ENCODE measurements around the gene TTPAL.
A peak's percentile ranks its signal among the peaks of the same experiment; 100 is the strongest.

The TTPAL gene, protein sequence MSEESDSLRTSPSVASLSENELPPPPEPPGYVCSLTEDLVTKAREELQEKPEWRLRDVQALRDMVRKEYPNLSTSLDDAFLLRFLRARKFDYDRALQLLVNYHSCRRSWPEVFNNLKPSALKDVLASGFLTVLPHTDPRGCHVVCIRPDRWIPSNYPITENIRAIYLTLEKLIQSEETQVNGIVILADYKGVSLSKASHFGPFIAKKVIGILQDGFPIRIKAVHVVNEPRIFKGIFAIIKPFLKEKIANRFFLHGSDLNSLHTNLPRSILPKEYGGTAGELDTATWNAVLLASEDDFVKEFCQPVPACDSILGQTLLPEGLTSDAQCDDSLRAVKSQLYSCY

DNA sequence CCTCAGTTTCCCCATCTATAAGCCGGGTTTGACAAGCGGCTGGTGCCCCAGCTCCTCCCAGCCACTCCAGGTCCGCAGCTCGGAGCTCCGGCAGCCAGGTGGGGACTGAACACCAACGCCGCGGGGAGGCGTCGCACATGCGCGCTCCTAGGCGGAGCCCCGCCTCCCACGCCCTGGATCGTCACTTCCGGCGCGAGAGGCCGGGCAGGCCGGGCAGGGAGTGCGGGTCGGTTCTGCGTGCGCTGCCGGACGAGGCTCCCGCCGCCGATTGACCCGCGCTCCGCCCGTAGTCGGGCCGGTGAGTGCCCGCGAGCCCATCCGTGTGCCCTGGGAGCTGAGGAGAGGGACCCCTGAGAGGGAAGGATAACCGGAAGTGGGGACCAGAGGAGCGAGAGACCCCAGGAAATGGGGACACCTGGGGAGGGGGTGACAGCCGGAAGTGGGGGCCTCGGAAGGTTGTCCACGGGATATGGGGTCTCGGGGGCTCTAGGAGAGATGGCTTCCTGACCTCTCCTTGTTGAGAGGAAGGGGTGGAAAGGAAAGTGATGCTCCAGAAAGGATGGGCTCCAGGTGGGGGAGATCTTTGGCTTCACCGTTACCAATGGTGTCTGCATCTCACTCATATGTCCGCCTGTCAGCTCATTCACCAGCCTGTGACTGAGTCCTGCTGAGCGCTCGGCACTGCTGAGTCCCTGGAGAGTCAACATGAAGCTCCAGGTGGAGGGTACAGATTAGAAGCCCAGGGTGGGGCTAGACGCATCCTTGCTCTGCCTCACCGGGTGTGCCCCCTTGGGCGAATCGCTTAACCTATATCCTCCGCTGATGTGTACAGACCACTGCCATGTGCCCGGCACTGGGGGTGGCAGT, at the start of gene TTPAL:
Gene TTPAL, plus strand, starts transcription at position 181 of the 867 bp plus-strand sequence. CDS start 4,126 bp downstream, outside the sequence.
- peak; percentile 86 for DNase-seq

DNA sequence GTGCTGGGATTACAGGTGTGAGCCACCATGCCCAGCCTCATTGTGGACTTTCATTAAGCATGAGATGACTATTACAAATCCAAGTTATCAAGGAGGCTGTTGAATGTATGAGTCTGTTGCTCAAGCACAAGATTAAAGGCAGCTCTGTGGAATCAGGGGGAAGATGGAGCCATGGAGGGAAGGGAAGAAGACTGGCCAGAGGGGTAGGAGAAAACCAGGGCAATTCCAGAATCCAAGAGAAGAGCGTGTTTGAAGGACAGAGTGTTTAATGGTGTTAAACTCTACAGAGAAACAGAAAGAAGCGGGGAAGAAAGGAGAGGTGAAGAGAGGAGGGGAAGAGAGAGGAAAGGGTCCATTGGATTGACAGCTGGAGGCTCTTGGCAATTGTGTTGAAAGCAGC, 49.8 kb upstream of the TTPAL start:
- no peak for DNase-seq

DNA sequence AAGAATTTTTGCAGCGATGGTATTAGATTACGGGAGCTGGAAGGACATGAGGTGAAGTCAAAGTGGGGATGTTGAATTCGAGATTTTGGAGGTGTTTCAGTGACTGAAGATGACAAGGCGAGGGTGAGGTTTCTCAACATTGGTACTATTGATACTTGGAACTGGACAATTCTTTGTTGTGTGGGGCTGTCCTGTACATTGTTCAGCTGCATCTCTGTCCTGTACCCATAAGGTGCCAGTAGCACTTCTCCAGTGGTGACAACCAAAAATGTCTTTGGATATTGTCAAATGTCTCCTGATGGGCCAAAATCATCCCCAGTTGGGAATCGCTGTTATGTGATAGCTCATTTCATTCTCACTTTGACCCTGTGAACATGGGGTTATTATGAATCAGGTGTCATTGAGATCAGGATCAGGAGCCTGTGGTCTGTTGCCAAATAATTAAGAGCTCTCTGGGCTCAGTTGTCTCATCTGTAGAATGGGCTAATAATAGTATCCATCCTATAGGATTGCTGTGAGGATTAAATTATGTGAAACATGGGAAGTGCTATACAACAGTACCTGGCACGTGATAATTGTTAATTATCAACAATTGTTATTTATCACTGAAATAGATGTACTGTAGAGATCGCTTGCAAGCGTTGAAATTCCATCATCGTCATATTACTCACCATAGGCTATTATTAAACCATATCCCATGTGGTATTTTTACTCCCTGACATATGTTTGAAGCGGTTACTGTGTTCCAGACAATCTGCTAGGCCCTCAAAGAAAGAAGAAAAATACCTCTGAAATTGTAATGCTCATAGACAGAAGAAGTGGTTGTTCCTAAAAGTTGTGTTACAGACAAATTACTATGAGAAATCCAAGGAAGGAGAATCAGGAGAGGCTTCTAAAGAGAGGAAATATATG, 48.5 kb upstream of the TTPAL start:
- DNase-seq: no peak

DNA sequence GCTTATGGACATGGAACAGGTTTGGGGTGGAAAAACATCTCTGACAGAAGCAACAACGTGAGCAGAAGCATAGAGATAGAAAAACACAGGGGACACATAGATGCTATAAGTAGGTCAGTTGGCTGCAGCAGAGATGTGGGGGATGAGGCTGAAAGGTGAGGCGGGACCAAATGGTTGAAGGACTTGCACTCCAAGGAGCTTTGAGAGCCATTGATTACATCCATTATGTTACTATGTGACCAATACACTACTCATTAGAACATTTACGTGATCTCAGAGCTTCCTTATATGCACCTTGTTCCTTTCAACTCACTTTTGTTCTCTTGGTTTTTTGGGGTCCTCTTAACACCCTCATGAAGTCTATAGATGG, 47.9 kb upstream of the TTPAL start:
- DNase-seq: no peak

DNA sequence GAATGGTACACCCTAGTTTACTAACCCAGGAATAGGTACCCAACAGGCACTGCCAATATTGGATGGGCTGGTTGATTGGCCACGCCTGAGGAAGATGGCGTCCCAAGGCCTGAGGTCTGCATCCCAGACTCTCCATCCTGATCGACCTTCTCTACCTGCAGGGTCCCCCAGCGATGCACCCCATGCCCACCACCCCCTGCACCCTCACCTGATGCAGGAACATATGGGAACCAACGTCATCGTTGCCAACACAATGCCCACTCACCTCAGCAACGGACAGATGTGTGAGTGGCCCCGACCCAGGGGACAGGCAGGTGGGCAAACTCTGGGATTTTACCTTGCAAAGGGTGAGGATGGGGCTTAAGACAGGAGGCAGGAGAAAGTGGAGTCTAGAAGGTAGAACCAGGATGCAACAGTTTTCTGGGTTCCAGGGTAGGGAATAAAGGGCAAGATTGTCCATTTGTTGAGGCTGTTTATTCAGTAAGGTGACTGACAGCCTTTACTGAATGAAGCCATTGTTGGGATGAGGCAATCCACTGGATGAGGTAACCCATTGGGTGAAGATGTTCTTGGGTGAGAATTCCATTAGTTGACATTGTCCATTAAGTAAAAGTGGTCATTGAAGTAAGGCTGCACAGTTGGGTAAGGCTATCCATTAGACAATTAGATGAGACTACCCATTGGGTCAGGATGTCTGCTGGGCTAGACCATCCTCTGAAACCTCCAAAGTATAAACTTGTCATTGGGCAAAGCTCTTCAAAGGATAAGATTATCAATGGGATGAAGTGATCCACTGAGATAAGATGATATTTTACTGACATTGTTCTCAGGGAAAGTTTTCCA, 47.3 kb upstream of the TTPAL start:
- DNase-seq: no peak

DNA sequence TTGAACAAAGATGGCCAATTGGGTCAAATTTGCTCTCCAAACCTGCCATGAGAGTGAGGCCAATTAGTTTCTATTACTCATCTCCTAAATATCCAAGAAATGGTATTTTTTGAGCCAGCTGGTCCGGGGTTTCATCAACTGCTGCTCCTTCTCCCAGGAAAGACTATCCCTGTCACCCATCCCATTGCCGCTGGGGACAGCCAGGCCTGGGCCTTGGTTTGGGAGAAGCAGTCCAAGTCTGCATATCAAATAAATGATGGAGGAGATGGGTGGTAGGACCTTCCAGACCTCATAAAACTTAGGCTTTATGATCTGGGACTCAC, 46.7 kb upstream of the TTPAL start:
- no peak for DNase-seq

DNA sequence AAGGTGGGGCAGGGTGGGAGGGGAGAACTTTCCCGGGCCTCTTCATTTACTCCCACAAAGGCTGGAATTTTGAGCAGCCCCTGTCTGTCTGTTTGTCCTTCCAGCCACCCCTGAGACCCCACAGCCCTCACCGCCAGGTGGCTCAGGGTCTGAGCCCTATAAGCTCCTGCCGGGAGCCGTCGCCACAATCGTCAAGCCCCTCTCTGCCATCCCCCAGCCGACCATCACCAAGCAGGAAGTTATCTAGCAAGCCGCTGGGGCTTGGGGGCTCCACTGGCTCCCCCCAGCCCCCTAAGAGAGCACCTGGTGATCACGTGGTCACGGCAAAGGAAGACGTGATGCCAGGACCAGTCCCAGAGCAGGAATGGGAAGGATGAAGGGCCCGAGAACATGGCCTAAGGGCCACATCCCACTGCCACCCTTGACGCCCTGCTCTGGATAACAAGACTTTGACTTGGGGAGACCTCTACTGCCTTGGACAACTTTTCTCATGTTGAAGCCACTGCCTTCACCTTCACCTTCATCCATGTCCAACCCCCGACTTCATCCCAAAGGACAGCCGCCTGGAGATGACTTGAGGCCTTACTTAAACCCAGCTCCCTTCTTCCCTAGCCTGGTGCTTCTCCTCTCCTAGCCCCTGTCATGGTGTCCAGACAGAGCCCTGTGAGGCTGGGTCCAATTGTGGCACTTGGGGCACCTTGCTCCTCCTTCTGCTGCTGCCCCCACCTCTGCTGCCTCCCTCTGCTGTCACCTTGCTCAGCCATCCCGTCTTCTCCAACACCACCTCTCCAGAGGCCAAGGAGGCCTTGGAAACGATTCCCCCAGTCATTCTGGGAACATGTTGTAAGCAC, 46.0 kb upstream of the TTPAL start:
- no peak for DNase-seq

DNA sequence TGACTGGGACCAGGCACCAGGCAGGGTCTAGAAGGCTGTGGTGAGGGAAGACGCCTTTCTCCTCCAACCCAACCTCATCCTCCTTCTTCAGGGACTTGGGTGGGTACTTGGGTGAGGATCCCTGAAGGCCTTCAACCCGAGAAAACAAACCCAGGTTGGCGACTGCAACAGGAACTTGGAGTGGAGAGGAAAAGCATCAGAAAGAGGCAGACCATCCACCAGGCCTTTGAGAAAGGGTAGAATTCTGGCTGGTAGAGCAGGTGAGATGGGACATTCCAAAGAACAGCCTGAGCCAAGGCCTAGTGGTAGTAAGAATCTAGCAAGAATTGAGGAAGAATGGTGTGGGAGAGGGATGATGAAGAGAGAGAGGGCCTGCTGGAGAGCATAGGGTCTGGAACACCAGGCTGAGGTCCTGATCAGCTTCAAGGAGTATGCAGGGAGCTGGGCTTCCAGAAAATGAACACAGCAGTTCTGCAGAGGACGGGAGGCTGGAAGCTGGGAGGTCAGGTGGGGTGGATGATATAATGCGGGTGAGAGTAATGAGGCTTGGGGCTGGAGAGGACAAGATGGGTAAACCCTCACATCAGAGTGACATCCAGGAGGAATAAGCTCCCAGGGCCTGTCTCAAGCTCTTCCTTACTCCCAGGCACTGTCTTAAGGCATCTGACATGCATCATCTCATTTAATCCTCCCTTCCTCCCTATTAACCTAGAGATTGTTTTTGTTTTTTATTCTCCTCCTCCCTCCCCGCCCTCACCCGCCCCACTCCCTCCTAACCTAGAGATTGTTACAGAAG, 45.2 kb upstream of the TTPAL start:
- no peak for DNase-seq

DNA sequence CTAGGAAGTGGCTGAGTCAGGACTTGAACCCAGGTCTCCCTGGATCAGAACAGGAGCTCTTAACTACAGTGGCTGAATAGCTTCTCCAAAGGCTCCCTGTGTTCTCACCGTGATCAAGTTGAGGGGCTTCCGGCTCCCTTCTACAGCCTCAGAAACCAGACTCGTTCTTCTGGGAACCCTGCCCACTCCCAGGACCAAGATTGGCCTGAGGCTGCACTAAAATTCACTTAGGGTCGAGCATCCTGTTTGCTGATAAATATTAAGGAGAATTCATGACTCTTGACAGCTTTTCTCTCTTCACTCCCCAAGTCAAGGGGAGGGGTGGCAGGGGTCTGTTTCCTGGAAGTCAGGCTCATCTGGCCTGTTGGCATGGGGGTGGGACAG, 44.6 kb upstream of the TTPAL start:
- DNase-seq: no peak

DNA sequence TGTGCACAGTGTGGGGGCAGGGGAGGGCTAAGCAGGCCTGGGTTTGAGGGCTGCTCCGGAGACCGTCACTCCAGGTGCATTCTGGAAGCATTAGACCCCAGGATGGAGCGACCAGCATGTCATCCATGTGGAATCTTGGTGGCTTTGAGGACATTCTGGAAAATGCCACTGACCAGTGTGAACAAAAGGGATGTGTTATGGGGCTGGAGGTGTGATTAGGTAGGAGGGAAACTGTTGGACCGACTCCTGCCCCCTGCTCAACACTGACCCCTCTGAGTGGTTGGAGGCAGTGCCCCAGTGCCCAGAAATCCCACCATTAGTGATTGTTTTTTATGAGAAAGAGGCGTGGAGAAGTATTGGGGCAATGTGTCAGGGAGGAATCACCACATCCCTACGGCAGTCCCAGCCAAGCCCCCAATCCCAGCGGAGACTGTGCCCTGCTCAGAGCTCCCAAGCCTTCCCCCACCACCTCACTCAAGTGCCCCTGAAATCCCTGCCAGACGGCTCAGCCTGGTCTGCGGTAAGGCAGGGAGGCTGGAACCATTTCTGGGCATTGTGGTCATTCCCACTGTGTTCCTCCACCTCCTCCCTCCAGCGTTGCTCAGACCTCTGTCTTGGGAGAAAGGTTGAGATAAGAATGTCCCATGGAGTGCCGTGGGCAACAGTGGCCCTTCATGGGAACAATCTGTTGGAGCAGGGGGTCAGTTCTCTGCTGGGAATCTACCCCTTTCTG, 44.0 kb upstream of the TTPAL start:
- no peak for DNase-seq

DNA sequence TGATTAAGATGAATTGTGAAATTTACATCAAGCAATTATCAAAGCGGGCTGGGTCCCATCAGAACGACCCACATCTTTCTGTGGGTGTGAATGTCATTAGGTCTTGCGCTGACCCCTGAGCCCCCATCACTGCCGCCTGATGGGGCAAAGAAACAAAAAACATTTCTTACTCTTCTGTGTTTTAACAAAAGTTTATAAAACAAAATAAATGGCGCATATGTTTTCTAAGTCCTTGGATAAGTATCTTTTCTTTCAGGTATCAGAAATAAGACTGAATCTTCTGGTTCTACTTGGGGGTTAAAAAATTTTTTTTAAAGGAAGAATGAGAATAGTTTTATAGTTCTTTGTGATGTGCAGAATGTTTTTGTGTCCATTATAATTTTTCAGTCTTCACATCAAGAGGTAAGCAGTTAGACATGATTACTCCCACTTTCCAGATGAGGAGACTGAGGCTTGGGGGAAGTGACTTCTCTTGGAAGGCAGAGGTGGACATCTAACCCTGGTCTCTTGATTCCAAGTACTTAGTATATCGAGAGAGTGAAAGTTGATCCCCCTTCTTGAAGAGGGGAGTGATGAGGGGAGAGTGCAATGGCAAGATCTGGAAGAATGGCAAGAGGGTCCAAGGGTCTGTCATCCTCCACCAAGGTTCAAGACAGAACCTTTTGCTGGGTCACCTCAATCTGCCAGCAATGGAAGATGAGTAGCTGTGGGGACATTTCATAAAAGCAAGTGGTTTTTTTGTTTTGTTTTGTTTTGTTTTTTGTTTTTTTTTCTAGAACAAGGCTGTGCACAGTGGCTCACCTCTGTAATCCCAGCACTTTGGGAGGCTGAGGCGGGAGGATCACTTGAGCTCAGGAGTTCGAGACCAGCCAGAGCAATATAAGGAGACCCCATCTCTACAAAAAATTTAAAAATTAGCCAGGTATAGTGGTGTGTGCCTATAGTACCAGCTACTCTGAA, 42.8 kb upstream of the TTPAL start:
- no peak for DNase-seq

DNA sequence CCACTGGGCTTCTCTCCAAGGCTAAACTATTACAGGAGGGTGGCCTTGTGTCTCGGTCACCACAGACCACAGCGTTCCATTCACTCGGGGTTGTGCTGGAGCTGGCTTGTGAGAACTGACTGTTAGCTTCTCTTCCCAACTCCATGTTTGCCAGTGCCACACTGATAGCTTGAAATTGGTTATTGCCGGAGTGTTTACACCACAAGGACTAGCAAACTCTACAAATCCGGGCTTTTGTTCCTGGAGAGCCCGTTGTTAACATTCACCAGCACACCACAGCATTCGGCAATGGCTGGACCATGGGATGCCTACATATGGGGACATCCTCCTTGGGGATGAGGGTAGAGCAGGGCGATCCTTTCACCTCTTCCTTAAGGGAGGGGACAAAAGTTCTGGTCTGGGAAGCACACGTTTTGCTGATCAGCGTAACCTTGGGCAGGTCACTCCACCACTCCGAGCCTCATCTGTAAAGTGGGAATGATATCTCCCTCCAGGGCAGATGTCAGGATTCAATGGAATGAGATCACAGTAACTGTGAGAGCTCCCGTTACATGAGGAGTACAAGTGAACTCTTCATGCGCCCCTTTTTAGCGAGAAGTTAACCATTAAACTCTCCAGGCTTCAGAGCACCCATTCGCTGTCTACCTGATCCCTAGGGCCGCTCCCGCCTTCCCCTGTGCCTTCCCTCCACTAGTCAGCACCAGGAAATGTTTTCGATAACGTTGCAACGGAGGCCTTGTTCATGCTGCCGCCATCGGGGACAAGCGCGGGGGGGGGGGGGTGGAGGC, 41.7 kb upstream of the TTPAL start:
- no peak for DNase-seq

DNA sequence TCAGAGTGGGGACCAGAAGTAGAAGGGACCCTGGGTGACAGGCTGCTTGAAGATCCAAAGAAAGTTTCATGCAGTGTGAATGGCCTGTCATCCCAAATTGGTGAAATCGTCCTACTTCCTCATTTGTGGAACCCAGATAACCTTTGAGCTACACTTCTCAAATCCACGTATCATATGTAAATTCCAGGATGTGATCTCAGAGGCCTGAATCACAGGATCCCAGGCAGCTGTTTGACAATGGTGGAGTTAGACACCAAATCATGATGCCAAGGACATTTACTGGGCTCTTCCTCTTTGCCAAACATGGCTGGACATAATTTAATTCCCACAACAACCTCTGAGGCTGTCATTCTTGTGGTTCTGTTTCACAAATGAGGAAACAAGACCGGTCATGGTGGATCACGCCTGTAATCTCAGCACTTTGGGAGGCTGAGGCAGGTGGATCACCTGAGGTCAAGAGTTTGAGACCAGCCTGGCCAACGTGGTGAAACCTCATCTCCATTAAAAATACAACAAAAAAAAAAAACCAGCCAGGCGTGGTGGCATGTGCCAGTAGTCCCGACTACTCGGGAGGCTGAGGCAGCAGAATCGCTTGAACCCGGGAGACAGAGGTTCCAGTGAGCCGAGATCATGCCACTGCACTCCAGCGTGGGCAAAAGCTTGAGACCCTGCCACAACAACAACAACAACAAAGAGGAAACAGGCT, 39.9 kb upstream of the TTPAL start:
- no peak for DNase-seq

DNA sequence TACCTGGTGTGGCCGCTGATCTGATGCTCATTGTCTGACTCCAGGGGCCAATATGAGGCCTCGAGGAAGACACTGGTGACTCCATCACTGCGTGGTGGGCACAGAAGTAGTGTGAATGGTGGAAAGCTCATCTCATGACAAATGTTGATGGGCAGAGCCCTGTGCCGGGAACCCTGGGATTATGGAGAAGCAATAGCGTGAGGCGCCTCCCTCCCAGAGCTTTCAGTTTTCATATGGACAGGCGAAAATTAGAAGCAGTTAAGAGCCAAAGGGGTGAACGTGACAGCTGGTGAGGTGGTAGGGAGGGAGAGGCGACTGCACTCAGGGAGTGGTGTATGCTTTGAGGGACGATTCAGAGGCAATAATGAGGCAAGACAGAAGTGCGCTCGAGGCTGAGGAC, 39.3 kb upstream of the TTPAL start:
- no peak for DNase-seq

DNA sequence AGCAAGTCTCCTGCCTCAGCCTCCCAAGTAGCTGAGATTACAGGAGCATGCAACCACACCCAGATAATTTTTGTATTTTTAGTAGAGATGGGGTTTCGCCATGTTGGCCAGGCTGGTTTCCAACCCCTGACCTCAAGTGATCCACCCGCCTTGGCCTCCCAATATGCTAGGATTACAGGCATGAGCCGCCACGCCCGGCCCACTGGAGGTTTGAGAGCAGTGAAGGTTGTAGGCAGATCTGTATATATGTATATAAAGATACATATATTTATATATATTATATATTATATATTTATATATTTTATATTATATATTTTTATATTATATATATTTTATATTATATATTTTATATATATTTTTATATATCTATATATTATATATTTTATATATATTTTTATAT, 38.2 kb upstream of the TTPAL start:
- DNase-seq: no peak

DNA sequence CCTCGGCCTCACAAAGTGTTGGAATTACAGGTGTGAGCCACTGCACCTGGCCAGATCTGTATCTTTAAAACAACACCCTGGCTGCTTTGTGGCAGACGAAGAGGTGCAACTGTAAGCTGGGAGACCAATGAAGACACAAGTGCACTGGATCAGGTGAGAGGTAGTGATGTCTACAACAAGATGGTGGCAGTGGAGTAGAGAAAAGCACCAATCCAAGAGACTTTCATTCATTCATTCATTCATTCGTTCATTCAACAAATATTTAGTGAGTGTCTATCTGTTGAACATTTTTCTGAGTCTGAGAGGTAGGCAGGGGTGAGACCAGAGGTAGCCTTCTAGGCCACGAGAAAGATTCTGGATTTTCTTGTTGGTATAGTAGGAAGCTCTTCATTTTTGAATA, 36.9 kb upstream of the TTPAL start:
- DNase-seq: no peak

DNA sequence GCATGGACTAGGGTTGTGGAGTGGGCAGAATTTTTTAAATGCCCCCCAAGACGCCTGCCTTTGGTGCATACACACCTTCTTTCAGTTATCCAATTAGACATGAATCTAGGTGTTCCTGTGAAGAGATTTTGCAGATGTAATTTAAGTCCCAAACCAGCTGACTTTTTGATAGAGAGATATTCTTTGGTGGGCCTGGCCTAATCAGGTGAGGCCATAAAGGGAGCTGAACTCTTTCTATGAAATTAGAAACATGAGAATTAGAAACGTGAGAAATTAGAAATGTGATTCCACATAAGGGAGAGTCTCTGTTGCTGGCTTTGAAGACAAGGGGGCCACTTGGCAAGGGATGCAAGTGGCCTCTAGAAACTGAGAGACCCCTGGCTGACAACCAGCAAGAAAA, 36.4 kb upstream of the TTPAL start:
- DNase-seq: no peak
